GM19238 (cell line): Measurements from ENCODE around the gene LXN.
"Not testable (repeated sequence)": the region's sequence is repeated elsewhere in the genome, so short reads cannot be mapped to it uniquely, and the experiment has no call there.

Experiments
- DNase-seq: peaks from one replicate; pipeline ENCODE4 v3.0.0; 2011; ENCODE audit warnings: low spot score; ENCODE audit not compliant: insufficient read length

The LXN gene, protein sequence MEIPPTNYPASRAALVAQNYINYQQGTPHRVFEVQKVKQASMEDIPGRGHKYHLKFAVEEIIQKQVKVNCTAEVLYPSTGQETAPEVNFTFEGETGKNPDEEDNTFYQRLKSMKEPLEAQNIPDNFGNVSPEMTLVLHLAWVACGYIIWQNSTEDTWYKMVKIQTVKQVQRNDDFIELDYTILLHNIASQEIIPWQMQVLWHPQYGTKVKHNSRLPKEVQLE

DNA sequence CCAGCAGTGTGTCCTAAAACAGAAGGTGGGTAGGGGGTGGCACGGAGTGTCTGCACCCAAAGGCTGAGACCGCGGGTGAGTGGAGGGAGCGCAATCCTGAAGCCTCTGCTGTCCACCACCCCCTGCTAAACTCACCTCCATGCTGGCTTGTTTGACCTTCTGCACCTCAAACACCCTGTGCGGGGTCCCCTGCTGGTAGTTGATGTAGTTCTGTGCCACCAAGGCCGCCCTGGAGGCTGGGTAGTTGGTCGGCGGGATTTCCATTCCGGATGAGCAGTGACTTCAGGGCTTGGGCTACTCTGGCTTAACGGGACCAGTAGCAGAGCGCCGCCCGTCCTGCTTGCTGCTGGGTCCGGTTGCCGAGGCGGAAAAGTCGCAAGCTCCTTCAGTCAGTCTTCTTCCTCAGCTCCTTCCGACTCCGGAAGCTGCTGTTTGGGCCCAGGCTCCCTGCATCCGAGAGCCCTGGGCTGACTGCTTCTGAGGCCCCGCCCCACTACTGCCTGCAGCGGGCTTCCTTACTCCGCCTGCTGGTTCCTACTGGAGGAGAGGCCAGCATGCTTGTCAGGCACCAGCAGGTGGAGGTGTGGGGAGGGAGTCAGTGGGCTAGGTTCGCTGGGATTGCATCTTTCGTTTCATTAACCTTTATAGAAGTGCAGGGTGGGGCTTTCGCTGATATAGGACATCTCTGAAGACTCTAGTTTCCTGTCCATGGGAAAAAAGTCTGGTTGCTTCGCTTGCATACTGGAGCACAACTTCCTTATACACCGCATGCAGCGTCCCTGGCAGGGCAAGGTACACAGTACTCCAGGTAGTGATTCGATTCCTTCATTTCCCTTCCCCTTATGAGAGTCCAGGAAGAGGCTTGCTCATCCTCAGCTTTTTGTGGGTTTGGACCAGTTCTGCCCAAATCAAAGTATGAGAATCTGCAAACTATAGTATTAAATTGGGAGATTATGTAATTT, at the start of gene LXN:
LXN (minus strand) TSS at position 434 of the 962 bp plus-strand sequence; CDS start at position 264, 170 bp downstream.
- DNase-seq: peak; percentile 79

DNA sequence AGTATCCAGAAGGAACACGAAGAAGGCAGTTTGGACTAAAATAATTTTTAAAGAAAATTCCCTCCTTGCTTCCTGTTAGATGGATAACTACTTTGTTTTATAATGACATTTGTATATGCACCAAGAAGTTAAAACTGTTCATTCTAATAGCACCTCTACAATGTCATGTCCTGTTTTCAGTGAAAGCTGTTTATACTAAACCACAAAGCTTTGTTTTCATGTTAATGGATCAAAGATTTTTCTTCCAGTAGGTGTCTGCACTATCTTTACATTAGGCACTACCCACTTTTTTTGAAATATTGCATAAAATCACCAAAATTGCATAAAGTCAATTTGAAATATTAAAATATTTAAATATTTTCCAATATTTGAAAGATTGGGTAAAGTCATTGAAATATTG, 49.7 kb upstream of the LXN start:
- no peak for DNase-seq

DNA sequence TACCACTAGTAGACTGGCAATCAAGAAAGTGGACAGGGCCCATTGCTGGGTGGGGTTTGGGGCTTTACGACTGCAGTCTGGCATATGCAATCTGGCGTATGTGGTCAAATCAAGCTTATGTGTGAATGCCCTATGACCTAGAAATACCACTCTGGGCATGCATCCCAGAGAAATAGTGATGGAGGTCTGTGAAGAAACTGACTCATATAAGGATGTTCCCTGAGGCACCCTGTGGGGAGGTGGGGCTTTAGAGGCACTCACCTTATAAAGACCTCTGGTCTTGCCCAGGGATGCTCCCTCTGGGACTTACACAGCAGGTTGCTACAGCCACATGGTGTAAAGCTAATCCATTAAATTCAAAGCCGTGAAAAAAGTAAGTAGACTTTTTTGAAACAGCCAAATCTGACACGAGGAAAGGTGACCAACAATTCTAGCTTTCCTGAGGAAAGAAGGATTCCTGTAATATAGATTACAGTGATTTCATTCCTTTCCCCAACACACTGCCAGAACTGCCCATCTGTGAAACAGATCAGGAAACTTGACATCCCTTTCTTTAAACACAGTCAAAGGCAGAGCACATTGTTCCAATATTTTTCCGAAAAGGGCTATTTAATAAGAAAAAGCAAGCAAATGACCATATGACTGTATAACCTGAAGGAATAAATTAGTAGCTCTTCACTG, 46.2 kb upstream of the LXN start:
- no peak for DNase-seq

DNA sequence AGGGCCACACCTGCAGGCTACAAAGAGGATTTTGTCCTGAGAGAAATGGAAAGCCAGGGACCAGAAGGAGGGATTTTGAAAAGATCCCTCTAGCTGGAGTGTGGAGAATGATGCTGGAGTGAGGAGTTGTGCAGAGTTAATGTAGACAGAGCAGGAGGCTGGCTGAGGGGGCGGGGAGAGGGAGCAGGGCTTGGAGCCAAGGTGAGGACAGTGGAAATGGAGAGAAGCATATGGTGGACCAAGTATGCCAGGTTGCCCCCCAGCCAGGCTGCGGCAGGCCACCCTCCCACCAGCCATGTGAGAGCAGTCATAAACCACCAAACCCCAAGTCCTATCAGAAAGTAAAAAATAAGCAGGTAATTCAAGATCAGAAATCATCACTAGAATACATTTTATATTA, 45.1 kb upstream of the LXN start:
- no peak for DNase-seq

DNA sequence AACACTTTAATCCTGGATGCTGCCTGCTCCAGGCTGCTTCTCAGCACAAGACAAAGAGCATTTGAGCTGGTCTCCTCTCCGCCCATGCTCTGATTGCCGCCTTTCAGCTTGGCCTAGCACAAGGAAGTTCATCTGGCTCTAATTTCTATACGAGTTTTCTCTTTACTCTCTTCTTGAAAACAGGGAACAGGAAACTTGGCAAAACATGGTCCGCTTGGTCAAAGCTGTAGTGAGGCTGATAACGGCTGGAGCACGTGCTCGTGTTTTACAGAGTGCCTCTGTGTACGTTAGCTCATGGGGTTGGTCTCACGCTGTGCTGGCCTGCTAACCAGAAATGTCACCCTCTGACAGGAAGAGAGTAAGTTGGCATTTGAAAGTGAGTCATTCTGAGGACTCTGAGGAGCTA, 40.6 kb upstream of the LXN start:
- no peak for DNase-seq

DNA sequence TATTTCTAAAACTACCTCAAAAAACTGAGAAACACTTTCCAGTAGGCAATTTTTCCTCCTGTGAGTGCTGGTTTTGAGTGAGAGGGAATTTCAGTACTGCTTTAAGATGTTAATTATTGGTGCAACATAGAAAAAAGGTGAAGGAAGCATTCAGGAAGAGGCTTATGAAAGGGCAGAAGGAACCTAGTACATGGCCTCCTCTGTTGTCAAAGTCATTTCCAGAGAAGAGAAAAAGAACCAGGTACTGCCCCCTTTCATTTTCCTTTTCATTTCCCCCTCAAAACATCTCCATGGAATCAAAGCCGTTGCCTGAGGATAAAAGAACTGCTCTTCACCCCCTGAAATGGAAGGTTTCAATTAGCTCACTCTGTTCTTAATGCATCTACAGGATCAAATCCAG, 40.0 kb upstream of the LXN start:
- no peak for DNase-seq

DNA sequence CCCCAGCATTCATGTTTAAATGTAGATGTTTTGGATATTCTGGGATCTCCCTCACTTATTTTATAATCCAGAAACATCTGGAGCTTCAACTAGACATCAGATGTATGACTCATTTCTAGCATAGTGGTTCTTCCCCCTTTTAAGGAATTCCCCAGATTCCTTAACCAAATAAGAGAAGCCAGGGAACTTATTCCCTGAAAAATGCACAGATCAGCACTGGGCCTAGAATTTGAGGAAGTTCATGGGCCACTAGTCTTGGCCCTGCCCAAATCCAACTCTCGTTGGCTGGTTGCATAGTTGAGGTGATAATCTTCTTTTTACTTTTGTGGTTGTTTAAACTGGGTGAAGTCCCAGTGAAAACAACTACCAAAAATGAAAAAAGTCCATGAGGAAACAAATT, 39.4 kb upstream of the LXN start:
- no peak for DNase-seq

DNA sequence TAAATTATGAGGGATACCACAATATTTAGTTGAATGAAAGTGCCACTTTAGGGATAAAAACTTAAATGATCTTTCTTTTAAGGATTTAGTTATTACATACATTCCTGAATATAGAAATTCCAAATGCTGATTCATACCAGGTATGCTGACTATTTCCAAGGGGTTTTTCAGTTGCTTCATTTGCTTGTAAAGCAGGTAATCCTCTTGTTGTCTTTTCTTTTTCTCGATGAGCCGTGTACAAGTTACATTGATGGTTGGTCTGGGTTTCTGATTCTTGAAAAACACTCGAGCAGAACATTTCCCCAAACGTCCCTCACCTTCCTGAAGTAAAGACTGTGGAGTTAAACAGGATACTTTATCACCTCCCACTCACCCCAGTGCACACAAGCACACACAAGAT, 38.2 kb upstream of the LXN start:
- DNase-seq: no peak

DNA sequence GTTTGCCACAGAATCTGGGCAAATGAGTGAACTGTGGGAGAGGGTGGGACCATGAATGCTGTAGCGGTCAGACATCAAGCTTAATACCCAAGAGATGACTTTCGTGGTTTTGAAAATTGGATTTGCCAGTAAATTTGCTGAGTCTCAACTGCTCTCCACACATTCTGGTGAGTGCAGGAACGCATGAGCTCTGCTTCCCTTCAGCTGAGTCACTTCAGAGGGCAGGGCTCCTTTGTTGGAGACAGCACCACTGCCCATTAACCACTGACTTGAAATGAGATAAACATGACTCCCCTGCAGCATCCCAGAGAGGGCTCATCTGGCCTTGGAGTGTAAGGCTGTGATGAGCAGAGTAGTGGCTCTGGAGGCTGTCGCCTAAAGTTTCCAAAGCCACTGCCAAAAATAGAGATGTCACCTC, 37.2 kb upstream of the LXN start:
- no peak for DNase-seq

DNA sequence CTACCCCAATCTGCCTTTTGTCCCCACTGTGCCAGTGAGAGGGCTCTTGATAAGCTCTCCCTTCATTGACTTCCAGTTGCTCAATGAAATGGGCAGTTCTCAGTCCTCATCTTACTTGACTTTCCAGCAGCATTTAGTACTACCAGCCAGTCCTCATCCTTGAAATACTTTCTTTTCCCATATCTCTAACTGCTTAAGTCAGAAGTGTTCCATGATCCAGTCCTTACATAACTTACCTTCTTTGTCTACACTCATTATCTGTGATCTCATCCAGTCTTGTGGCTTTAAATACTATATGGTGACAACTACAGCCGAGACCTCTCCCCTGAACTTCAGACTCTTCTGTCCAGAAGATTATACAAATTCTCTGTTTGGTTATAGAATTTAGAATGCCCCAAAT, 31.1 kb upstream of the LXN start:
- DNase-seq: no peak

DNA sequence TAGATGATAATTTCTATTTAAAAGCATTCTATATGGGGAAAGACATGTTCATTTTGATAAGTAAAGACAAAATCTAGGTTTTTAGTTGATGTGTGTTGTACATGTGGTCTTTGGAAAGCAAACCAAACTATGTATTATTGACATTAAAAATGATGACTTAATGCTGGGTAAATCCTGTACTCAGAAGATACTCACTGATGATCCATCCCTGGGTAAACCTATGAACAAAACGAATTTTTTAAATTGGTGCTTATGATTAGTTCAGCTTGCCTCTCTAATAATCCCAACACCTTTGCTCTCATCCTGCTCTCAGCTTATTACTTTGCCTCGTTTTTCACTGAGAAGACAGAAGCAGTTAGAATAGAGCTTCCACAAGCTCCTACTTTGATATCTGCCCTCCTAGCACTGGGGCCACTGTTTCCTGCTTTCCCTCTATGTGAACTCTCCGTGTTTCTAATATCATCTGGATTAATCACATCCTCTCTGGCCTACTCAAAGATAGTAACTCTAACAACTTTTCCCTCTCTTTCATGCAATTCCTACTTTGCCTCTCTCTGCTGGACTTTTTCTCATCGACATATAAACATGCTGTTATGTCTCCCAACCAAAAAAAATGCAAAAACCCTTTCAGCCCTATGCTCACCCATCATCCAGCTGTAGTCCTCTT, 30.5 kb upstream of the LXN start:
- DNase-seq: no peak

DNA sequence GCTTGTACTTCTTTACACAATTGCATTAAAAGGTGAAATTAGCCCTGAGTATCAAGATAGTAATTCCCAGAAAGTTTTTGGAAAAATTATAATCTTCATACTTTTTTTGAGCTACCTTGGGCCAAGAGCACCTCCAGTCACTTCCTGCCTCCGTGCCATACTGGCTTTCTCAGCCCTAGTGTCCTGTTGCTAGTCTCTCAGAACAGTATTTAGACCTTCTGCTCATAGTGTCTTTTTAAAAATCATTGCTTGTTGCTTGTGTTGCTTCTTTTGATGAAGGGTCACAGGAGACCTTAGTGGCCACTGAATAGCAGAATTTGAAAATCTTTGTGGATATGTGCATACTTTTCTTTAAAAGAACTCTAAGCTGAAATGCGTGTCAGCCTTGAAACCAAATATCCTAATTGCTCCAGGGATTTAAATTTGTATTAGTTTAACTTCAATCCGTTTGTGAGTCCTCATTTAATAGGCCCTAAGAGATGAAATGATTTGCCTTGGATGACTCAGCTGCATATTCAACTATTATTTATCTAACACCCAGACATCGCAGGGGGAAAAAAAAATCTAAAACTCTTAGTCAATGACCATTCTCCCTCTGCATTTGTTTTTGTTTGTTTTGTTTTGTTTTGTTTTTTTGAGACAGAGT, 29.1 kb upstream of the LXN start:
- no peak for DNase-seq

DNA sequence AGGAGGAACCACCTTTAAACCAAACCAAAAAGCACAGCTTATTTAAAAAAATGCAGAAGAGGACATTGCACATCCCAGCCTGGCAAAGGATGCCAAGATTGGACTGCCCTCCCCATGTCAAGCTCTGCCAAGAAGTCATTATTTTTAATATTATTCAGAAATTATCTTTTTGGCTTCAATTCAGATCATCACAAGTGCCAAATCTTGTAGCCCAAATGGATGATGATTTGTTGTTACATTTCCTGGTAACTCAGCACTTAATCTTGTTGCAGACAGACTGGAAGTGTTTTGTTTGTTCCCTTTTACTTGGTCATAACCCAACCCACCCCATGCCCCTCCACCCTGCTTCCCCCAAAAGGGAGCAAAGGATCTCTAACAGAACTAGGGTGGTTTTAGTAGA, 28.1 kb upstream of the LXN start:
- DNase-seq: no peak

DNA sequence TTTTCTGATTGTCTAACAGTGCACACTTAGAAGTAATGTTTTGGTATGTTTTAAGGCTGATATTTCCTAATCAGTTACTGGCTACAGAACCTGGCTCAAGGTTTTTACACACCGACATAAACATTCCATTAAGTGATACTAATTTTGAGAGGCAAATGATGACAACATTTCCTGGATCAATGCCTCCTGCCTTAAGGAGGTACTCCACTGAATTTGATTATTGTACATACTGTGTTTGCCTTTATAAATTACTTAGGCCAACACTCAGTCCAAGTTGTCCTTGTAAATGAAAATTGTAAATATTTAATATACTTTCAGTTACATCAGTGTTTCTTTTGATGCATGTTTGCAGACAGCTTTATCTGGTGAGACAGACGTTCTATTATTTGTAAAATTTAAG, 24.2 kb upstream of the LXN start:
- DNase-seq: no peak

DNA sequence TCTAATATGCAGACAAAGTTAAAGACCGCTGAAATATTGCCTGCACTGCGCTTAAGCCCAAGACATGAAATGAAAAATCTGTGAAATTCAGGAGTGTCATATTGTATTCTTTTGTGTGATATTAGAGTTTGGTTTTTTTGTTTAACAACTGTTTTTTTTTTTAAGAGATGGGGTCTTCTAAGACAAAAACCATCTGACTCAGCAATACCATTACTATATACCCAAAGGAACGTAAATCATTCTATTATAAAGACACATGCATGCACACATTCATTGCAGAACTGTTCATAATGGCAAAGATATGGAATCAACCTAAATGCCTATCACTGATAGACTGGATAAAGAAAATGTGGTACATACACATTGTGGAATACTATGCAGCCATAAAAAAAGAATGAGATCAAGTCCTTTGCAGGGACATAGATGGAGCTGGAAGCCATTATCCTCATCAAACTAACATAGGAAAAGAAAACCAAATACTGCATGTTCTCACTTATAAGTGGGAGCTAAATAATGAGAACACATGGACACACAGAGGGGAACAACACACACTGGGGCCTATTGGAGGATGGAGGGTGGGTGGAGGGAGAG, 21.5 kb upstream of the LXN start:
- DNase-seq: not testable (repeated sequence)

DNA sequence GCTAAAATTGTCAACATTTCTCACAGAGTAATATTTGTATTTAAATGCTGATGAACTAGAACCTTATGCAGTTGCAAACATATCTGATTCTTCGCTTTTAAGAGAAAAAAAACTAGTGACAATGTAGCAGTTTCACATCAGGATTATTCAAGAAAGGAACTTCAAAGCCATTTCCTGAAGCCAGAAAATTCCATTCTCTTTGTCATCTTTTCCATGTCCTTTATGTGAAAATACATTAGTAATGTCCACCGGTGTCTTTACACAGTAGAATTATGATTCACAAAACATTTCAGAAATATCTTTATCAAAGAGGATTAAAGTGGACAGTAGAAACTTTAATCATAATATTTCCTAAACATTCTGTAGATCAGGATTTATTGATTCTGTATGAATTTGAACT, 12.7 kb upstream of the LXN start:
- no peak for DNase-seq

DNA sequence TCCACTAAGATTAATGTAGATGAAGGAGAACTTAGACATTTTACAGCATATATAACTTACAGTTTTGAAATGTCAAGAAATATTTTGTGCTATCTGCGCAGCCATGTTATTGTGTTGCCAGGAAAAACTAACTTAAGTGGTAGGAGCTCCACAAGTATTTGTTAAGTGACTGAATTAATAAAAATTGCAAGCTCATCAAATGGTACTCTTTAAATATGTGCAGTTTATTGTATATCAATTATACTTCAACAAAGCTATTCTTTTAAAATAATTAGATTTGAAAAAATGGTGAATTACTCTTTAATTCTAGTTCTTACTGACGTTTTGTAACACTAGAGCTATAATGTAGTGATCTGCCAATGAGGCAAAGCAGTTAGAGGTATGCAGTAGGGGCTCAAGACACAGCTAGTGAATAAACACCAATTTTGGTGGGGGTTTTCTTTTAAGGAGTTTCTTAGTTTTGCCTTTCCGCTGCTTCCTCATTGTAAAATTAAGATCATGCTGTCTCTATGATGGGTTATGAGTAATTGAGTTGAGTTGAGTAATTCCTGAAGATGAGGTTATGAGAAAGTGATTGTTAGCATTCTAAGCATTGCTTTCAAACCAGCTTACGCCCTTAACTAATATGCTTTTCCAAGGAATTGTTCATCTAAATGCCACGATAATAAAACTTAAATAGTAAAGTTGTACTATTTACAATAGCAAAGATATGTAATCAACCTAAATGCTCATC, 10.9 kb upstream of the LXN start:
- no peak for DNase-seq

DNA sequence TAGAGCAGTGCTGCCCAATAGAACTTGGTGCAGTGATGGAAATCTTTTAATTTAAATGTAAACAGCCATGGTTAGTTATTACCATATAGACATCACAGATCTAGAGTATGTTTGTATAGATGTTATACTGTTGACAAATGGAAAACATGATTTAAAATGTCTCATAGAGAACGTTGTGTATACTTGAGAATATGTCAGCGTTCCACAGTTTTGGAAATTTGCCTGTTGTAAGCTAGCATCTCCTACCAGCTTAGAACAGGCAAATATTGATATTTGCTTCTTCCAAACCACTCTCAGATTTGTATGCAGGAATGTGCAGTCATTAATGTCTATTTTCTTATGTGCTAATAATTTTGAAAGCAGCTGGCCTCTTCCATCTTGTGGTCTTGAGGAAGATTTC, 8.4 kb upstream of the LXN start:
- DNase-seq: no peak

DNA sequence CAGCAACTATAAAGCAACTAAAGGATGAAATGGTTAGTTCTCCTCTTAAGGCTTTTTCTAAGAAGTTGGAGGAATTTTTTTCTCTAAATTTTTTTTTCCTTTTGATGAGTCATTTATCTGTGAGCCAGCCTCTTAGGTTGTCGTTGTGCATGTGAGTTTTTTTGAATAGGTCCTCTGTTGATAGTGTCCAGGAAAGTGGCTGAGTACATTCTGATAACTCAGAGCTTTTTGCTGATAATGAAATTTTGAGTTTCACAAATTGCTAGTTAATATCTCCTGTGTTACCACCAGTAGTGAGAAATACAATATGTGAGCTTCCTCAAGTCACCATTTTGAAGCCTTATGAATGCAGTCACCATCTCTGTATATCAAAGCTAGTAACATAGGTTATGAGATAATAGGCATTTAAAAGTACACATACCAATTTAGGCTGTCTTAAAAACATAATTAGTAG, 7.1 kb upstream of the LXN start:
- DNase-seq: no peak

DNA sequence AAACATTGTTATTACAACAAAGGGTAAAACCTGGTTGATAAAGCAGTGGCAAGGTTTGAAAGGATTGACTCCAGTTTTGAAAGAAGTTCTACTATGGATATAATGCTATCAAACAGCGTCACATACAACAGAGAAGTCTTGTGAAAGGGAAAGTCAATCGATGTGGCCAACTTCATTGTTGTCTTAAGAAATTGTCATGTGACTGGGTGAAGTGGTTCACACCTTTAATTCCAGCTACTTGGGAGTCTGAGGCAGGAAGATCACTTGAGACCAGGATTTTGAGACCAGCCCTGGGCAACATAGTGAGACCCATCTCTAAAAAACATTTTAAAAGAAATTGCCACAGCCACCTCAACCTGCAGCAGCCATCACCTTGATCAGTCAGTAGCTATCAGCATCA, 6.2 kb upstream of the LXN start:
- no peak for DNase-seq
